ENCODE measurements around the gene APLP2. TPM values are rescaled to one million over a fixed set of nuclear protein-coding genes. Genes with fewer than 3 reads are reported as not detected.
A peak's percentile ranks its signal among the peaks of the same experiment; 100 is the strongest.

APLP2 gene
- total and polyA plus RNA-seq, 9 of the 15 experiments (the other 6 are each of a cell fraction or from before 2014, with no cell fraction given) = 17.4 to 164 (median 118) TPM

DNA sequence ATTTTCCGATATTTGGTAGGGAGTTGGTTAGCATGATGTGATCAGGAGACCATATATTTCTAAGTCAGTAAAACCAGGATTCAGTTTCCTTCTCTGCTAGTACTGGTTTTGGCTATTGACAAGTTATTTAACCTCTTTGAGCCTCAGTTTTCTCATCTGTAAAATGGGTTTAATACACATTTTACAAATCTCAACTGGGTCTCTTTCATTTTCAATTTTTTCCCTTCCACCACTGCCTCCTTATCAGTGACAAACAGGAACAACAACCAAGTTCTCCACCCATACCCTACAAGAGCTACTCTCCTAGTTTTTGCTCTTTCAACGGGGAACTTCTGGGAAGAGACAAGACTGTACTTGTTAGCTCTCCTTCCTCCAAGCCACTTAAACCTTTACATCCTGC, 6.2 kb upstream of the APLP2 start (continued):
- peak in 1 of 2 experiments; percentile 83; a peak in 2 of 4 replicates for TF ChIP-seq RCOR1 (IDR thresholded peaks at IDR 0.05; ENCODE audit: borderline replicate concordance in 1 of 2, low read depth in 2 of 2, low read length in 2 of 2)
- TF ChIP-seq, protein P1, sequence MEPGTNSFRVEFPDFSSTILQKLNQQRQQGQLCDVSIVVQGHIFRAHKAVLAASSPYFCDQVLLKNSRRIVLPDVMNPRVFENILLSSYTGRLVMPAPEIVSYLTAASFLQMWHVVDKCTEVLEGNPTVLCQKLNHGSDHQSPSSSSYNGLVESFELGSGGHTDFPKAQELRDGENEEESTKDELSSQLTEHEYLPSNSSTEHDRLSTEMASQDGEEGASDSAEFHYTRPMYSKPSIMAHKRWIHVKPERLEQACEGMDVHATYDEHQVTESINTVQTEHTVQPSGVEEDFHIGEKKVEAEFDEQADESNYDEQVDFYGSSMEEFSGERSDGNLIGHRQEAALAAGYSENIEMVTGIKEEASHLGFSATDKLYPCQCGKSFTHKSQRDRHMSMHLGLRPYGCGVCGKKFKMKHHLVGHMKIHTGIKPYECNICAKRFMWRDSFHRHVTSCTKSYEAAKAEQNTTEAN (CRISPR knock-in tag; IDR thresholded peaks at IDR 0.05) = no peak
- TF ChIP-seq SAFB2 (IDR thresholded peaks at IDR 0.05; ENCODE audit: borderline replicate concordance, low read depth, low read length, severe bottlenecking) = no peak
- TF ChIP-seq, protein P2, sequence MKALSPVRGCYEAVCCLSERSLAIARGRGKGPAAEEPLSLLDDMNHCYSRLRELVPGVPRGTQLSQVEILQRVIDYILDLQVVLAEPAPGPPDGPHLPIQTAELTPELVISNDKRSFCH (CRISPR knock-in tag; IDR thresholded peaks at IDR 0.05) = no peak
- TF ChIP-seq, protein P2 (tag; IDR thresholded peaks at IDR 0.05) = no peak
- TF ChIP-seq SMARCA4 (IDR thresholded peaks at IDR 0.05) = no peak
- peak; percentile 98 for TF ChIP-seq ADNP (tag; IDR thresholded peaks at IDR 0.05)
- TF ChIP-seq FOXJ2 (tag; IDR thresholded peaks at IDR 0.05) = no peak
- no peak for TF ChIP-seq MTA2 (IDR thresholded peaks at IDR 0.05; ENCODE audit: low read depth)
- TF ChIP-seq, protein P3, sequence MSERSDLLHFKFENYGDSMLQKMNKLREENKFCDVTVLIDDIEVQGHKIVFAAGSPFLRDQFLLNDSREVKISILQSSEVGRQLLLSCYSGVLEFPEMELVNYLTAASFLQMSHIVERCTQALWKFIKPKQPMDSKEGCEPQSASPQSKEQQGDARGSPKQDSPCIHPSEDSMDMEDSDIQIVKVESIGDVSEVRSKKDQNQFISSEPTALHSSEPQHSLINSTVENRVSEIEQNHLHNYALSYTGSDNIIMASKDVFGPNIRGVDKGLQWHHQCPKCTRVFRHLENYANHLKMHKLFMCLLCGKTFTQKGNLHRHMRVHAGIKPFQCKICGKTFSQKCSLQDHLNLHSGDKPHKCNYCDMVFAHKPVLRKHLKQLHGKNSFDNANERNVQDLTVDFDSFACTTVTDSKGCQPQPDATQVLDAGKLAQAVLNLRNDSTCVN (CRISPR knock-in tag; IDR thresholded peaks at IDR 0.05) = no peak
- TF ChIP-seq KDM1A (IDR thresholded peaks at IDR 0.05) = peak; percentile 90 to 96
- TF ChIP-seq, protein P4, sequence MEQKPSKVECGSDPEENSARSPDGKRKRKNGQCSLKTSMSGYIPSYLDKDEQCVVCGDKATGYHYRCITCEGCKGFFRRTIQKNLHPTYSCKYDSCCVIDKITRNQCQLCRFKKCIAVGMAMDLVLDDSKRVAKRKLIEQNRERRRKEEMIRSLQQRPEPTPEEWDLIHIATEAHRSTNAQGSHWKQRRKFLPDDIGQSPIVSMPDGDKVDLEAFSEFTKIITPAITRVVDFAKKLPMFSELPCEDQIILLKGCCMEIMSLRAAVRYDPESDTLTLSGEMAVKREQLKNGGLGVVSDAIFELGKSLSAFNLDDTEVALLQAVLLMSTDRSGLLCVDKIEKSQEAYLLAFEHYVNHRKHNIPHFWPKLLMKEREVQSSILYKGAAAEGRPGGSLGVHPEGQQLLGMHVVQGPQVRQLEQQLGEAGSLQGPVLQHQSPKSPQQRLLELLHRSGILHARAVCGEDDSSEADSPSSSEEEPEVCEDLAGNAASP (IDR thresholded peaks at IDR 0.05) = no peak
- no peak for TF ChIP-seq JUNB (CRISPR knock-in tag; conservative IDR thresholded peaks at IDR 0.05)
- TF ChIP-seq, protein P5, sequence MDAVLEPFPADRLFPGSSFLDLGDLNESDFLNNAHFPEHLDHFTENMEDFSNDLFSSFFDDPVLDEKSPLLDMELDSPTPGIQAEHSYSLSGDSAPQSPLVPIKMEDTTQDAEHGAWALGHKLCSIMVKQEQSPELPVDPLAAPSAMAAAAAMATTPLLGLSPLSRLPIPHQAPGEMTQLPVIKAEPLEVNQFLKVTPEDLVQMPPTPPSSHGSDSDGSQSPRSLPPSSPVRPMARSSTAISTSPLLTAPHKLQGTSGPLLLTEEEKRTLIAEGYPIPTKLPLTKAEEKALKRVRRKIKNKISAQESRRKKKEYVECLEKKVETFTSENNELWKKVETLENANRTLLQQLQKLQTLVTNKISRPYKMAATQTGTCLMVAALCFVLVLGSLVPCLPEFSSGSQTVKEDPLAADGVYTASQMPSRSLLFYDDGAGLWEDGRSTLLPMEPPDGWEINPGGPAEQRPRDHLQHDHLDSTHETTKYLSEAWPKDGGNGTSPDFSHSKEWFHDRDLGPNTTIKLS (IDR thresholded peaks at IDR 0.05; ENCODE audit: borderline replicate concordance, low read depth) = no peak
- TF ChIP-seq MEF2A (IDR thresholded peaks at IDR 0.05; ENCODE audit: control insufficient read depth, low read depth, low read length) = no peak
- TF ChIP-seq CBFB (CRISPR knock-in tag; IDR thresholded peaks at IDR 0.05) = no peak
- TF ChIP-seq DMBX1 (CRISPR knock-in tag; IDR thresholded peaks at IDR 0.05; ENCODE audit: borderline replicate concordance) = no peak
- no peak for TF ChIP-seq ZNF239 (CRISPR knock-in tag; IDR thresholded peaks at IDR 0.05)
- peak; percentile 23; the same call in 1 of the 2 replicates for TF ChIP-seq ARID1B (IDR thresholded peaks at IDR 0.05)
- no peak for TF ChIP-seq SMARCC2 (IDR thresholded peaks at IDR 0.05; ENCODE audit: low read depth)
- no peak for TF ChIP-seq RBM22 (IDR thresholded peaks at IDR 0.05; ENCODE audit: low read depth, low read length, poor library complexity, severe bottlenecking)
- TF ChIP-seq FOXJ3 (CRISPR knock-in tag; IDR thresholded peaks at IDR 0.05) = no peak
- TF ChIP-seq MTA1 (IDR thresholded peaks at IDR 0.05; ENCODE audit: borderline replicate concordance) = no peak
- no peak for TF ChIP-seq HNRNPUL1 (IDR thresholded peaks at IDR 0.05; ENCODE audit: low read length)
- TF ChIP-seq CBX3 (IDR thresholded peaks at IDR 0.05; ENCODE audit: borderline replicate concordance in 1 of 2, low read length in 2 of 2) = 0 out of 3 replicates have a peak, but pooled peaks of 1 of the 2 experiments have one; percentile 39
- TF ChIP-seq ZFX (CRISPR knock-in tag; IDR thresholded peaks at IDR 0.05) = no peak
